Loucy (cell line): ENCODE results near the gene CNOT11.

ENCODE experiments used
- H2AFZ ChIP-seq: fragments of 200-600 bp; sonication (generic); 2 replicates; pipeline ENCODE4 v1.6.0; 2016; ENCODE audit warnings: antibody characterized with exemption, mild to moderate bottlenecking, low read length, moderate library complexity
- H3F3A ChIP-seq: fragments of 200-600 bp; 2 replicates; pipeline ENCODE4 v1.6.0; 2016; ENCODE audit warnings: antibody characterized with exemption, low read depth, mild to moderate bottlenecking
- H3K27me3 ChIP-seq: fragments of 200-600 bp; sonication (generic); 2 replicates; pipeline ENCODE4 v1.6.1; 2014; ENCODE audit warnings: low read length, mild to moderate bottlenecking; ENCODE audit not compliant: insufficient read depth, poor library complexity, severe bottlenecking
- H3K36me3 ChIP-seq: fragments of 200-600 bp; sonication (generic); 2 replicates; pipeline ENCODE4 v1.6.1; 2016; ENCODE audit warnings: low read length; ENCODE audit not compliant: insufficient read depth
- H3K4me1 ChIP-seq: fragments of 200-600 bp; sonication (generic); 2 replicates; pipeline ENCODE4 v1.5.1; 2014; ENCODE audit warnings: low read length, mild to moderate bottlenecking; ENCODE audit not compliant: insufficient read depth, poor library complexity, severe bottlenecking
- H3K4me2 ChIP-seq: fragments of 200-600 bp; sonication (generic); 2 replicates; pipeline ENCODE4 v1.6.0; 2014; ENCODE audit warnings: antibody characterized with exemption, low read length, low read depth, mild to moderate bottlenecking; ENCODE audit not compliant: poor library complexity, severe bottlenecking
- H3K4me3 ChIP-seq: fragments of 200-600 bp; sonication (generic); 2 replicates; pipeline ENCODE4 v1.5.1; 2014; ENCODE audit warnings: low read length, mild to moderate bottlenecking, mixed read lengths; ENCODE audit not compliant: poor library complexity, severe bottlenecking
- H3K79me2 ChIP-seq: fragments of 200-600 bp; sonication (generic); 2 replicates; pipeline ENCODE4 v1.6.1; 2014; ENCODE audit warnings: low read length; ENCODE audit not compliant: insufficient read depth
- H3K9ac ChIP-seq: fragments of 200-600 bp; sonication (generic); 2 replicates; pipeline ENCODE4 v1.6.0; 2014; ENCODE audit warnings: mild to moderate bottlenecking, low read depth, low read length, moderate library complexity; ENCODE audit not compliant: poor library complexity, severe bottlenecking
- H3K9me2 ChIP-seq: fragments of 200-600 bp; sonication (generic); replicated peaks from 2 replicates; pipeline ENCODE4 v1.6.1; 2016; ENCODE audit warnings: low read depth, low read length, mixed read lengths
- H3K9me3 ChIP-seq: fragments of 200-600 bp; sonication (generic); 2 replicates; pipeline ENCODE4 v1.6.1; 2014; ENCODE audit warnings: mild to moderate bottlenecking, antibody characterized with exemption, low read length, low read depth; ENCODE audit not compliant: insufficient read depth
- H4K20me1 ChIP-seq: fragments of 200-600 bp; sonication (generic); 2 replicates; pipeline ENCODE4 v1.6.0; 2014; ENCODE audit warnings: antibody characterized with exemption, low read length, mild to moderate bottlenecking; ENCODE audit not compliant: insufficient read depth, poor library complexity, severe bottlenecking
- EZH2phosphoT487 ChIP-seq: fragments of 200-600 bp; IDR thresholded peaks from 2 replicates; pipeline ENCODE4 v1.6.1; 2018; ENCODE audit warnings: antibody characterized with exemption, mild to moderate bottlenecking, moderate library complexity, borderline replicate concordance
- TF ChIP-seq, protein P1 (sequence below): fragments of 200-600 bp; sonication (generic); conservative IDR thresholded peaks from 2 replicates; pipeline ENCODE4 v1.5.1; 2014; ENCODE audit warnings: mild to moderate bottlenecking, antibody characterized with exemption, low read length

CNOT11 gene

DNA sequence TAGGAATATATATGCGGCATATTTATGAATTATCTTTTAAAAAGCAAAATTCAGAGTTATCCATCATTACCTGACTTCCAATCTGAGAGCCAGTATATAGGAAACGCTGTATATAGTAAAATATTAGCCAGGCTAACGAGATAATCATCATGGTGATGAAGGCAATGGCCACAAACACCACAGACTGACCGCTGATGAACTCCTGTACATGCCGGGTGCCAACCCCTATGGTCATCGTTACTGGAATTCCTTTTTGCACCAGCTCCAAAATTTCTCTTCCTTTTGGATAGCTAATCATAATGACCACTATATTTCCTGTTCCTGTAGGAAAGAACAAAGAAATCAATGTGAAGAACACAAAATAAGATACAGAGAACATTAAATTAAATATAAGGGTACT lies 42.2 kb downstream of the CNOT11 start:
- H3K79me2 ChIP-seq: peaks cover 59% of the 10 kb centered on the region
- H2AFZ ChIP-seq: no peak overlapping the region
- H3K27me3 ChIP-seq: no peaks in the 10 kb centered on the region
- H3K4me1 ChIP-seq: peaks cover 28% of the 10 kb centered on the region
- peaks cover 35% of the 10 kb centered on the region; the same call in 1 of the 2 replicates for H3K36me3 ChIP-seq
- no peaks in the 10 kb centered on the region for H3K9me3 ChIP-seq
- H3F3A ChIP-seq: no peaks in the 10 kb centered on the region
- H3K4me3 ChIP-seq: no peak overlapping the region
- no peak overlapping the region for H3K4me2 ChIP-seq
- no peak for TF ChIP-seq EZH2phosphoT487
- TF ChIP-seq, protein P1, sequence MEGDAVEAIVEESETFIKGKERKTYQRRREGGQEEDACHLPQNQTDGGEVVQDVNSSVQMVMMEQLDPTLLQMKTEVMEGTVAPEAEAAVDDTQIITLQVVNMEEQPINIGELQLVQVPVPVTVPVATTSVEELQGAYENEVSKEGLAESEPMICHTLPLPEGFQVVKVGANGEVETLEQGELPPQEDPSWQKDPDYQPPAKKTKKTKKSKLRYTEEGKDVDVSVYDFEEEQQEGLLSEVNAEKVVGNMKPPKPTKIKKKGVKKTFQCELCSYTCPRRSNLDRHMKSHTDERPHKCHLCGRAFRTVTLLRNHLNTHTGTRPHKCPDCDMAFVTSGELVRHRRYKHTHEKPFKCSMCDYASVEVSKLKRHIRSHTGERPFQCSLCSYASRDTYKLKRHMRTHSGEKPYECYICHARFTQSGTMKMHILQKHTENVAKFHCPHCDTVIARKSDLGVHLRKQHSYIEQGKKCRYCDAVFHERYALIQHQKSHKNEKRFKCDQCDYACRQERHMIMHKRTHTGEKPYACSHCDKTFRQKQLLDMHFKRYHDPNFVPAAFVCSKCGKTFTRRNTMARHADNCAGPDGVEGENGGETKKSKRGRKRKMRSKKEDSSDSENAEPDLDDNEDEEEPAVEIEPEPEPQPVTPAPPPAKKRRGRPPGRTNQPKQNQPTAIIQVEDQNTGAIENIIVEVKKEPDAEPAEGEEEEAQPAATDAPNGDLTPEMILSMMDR: no peak
- H3K9ac ChIP-seq: no peak overlapping the region
- H4K20me1 ChIP-seq: peaks cover 22% of the 10 kb centered on the region
- H3K9me2 ChIP-seq: no peaks in the 10 kb centered on the region

GRCh38 chr2:101295895-101296294 lies 43.2 kb downstream of the CNOT11 start:
- Histone ChIP-seq H3K27me3 (no peaks in the 10 kb centered on the region), H2AFZ (no peak overlapping the region), H3K9ac (no peak overlapping the region), H3K4me1 (peaks cover 38% of the 10 kb centered on the region), H3K4me2 (peak overlapping the region; percentile 9), H3K9me2 (no peaks in the 10 kb centered on the region), H4K20me1 (peaks cover 31% of the 10 kb centered on the region), H3K4me3 (no peak overlapping the region), H3K36me3 (peaks cover 35% of the 10 kb centered on the region; the same call in 1 of the 2 replicates), H3K79me2 (peaks cover 69% of the 10 kb centered on the region), H3K9me3 (no peaks in the 10 kb centered on the region), H3F3A (no peaks in the 10 kb centered on the region)
- TF ChIP-seq, protein P1: no peak
- TF ChIP-seq EZH2phosphoT487: no peak

- Histone ChIP-seq H3K9me2 (no peaks in the 10 kb centered on the region), H3K36me3 (peaks cover 33% of the 10 kb centered on the region; the same call in 1 of the 2 replicates), H3K27me3 (no peaks in the 10 kb centered on the region), H3K4me3 (no peak overlapping the region), H3K79me2 (peaks cover 74% of the 10 kb centered on the region), H3K4me1 (peaks cover 43% of the 10 kb centered on the region), H3K4me2 (peak overlapping the region; percentile 9), H3F3A (no peaks in the 10 kb centered on the region), H3K9ac (no peak overlapping the region), H2AFZ (no peak overlapping the region), H4K20me1 (peaks cover 35% of the 10 kb centered on the region), H3K9me3 (no peaks in the 10 kb centered on the region)
- TF ChIP-seq, protein P1: no peak
- no peak for TF ChIP-seq EZH2phosphoT487
These were observed 43.7 kb downstream of the CNOT11 start for GRCh38 chr2:101296371-101296770.
